ENCODE data around the gene TMEM18.
"Not testable (repeated sequence)": the region's sequence is repeated elsewhere in the genome, so short reads cannot be mapped to it uniquely, and the experiment has no call there.

Gene TMEM18

DNA sequence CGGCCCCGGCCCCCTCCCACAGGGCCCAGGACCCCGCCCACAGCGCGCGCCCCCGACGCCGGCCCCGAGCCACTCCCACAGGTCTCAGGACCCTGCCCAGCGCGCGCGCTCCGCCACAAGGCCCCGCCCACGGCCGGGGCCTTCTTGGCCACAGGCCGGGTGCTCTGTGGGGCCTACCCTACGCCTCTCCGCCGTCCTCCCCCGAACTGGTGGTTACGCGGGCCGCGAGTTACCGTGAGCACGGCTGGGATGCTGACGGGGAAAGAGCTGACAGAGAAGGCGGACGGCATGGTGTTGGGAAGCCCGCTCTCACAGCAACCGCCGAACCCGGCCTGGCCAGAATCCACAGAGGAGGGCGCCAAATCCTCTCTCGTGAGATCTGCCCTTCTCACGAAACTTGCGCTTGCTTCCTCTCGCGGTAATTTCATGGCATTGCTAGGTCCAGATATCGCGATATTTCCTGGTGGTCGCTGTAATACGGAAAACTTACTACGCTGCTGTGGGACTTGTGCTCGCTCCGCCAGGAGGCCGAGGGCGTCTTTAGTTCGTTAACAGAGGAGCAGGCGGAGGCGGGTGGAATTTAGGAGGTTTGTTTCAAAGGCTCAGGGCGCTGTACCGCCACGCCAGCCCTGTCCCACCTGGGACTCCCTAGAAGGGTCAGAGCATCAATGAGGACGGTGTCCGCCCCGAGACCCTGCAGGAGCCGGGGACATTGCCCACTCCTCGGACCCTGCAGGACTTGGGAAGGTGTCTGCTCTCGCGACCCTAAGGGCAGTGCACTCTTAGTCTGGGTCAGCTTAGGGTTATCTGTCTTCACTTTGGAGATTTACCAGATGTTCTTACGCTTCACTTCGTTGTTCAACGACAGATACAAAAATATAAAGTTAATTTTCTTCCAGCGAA, at the start of gene TMEM18:
TMEM18 (minus strand) TSS at position 351 of the 903 bp plus-strand sequence; CDS start at position 290, 61 bp downstream.
- peak; percentile 91 for DNase-seq

DNA sequence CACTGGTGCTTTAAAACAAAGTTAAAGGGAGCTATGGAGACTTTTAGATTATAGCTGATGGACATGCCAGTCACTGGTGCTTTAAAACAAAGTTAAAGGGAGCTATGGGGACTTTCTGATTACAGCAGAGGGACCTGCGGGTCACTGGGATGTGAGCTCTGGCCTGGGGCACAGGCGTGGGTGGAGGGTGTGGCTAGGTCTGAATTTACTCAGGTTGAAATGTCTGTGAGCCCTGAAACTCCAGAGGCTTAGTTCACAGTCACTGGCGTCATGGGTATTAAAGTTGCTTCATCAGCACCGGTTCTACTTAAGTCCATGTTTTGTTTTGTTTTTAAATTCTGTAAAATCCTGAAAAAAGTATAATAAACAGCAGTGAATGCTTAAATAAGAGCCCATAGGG, 49.0 kb upstream of the TMEM18 start:
- DNase-seq, result no peak

DNA sequence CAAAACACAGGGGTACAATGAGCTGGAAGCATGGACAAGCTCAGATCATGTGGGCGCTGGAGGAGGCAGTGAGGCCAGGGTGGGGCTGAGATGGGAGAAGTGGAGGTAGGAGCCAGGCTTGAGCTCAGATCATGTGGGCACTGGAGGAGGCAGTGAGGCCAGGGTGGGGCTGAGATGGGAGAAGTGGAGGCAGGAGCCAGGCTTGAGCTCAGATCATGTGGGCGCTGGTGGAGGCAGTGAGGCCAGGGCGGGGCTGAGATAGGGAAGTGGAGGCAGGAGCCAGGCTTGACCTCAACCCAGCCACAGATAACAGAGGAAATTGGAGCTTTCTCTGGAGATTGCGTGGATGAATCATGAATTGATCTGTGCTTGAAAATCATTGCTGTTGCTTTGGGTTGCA, 48.3 kb upstream of the TMEM18 start:
- DNase-seq, result no peak

DNA sequence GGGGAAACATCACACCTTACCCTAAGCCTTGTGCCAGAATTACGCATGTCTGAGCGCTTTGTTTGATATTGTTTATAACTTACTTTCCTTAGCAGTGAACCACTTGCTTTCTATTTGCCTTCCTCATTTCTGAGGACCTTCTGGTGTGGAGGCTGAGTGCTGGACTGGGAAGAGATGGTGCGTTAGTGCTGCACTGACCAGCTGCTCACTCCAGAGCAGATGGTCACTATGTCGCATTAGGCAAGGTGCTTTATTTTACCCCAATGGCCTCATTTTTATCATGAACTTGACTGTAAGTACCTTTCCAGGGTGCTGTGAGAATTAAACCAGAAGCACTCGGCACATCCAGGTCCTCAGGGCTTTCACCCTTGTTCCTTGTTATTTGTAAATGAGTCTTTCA, 46.6 kb upstream of the TMEM18 start:
- no peak for DNase-seq

DNA sequence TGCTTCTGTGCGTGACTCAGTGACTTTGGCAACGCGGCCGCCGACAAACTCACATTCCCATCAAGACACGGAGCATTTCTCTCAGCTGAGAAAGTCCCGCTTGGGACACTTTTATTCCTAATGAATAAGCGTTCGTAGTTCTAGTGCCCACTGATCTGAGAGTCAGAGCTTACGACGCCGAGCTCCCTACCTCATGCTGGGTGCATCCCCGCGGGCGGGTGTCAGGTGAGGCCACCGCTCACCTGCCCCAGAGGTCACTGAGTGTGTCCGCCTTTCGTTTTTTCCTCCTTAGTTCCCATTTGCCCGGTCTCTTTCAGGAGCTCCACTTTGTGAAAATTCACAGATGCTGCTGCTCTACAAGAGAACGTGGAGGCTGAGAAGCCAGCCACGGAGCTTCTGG, 43.6 kb upstream of the TMEM18 start:
- DNase-seq, result no peak

DNA sequence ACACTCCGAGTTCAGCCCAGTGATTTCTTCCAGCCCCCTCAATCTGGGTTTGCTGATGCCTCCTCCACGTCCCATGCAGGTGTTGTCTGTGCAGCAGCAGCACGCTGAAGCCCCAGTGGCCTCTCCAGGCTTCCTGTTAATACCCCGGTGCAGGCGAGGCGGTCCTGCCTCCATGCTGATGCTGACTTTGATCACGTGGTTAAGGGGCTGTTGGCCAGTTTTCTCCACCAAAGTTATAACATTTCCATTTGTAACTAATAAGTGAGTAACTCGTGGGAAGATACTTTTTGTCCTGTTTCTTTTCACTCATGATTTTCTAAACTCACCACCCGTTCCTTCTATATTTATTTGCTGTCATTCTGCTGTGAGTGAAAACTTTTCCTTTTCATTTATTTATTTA, 42.5 kb upstream of the TMEM18 start:
- no peak for DNase-seq

DNA sequence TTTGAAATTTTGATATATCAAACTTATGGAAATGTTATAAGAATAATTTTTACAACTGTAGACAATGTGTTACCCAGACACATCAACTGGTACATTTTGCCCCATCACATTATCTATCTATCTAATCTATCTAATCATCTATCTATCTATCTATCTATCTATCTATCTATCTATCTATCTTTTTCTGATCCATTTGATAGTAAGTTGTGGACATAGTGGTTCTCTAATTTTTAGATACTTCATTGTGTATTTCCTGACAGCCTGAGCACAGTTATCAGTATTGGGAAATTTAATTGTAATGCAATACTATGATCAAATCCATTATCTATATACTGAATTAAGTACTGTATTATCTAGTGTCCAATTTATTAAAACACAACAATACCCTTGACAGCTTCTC, 42.0 kb upstream of the TMEM18 start:
- no peak for DNase-seq

DNA sequence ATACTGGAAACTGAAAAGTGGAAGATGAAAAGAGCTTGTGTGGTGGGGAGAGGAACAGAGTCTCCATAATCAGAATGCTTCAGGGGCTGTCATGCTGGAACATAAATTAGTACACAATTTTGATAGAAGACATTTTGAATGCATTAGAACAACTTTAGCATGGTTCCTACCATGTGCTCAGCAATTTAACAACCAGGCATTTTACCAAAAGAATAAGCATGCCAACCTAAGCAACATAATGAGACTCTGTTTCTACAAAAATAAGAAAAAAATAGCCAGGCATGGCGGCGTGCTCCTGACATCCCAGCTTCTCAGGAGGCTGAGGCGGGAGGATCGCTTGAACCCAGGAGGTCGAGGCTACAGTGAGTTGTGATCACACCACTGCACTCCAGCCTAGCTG, 40.5 kb upstream of the TMEM18 start:
- DNase-seq, result no peak

DNA sequence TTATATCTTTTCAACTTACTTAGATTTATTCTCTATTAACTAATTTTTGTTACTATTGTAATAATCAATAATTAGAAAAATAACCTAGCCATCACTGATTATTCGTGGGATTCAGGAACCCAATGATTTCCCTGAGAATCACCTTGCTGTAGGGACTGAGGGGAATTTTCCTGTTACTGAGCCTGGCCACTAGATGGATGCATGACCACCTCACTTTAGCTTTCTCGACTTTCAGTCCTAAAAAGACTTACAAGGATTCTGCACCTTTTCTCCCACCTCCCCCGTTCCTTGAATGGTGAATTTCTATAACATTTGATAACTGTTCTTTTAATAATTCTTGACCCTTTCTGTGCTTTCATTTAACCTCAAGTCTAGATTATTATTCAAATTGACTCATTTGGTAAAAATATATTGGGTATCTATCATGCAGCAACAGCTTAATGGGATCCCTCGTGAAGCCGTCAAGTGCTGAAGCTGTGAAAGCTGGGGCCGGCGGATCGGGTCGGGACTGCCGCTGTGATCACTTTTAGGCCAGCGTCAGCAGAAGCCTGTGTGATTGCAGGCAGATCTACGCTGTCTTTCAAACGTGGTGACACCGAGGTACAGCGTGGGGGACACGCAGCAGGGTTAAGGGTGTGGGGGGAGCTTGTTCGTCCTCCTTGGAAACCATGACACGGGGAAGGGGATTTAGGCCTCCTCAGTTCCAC, 38.8 kb upstream of the TMEM18 start:
- no peak for DNase-seq

DNA sequence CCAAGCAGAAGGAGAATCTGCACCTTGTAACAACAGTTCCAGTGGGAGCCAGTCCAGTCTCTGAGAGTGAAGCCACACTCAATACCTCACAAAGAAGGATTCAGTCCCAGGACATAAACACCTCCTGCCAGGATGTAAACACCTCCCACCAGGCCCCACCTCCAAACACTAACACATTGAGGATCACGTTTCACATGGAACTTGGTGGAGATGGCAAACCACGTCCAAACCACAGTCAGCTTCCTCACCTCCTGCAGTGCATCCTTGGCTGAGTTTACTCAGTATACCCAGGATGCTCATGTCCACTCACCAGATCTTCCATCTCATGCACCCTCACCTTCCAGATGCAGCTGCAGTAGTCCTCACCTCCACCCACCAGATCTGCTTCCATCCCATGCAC, 37.8 kb upstream of the TMEM18 start:
- DNase-seq, result no peak

DNA sequence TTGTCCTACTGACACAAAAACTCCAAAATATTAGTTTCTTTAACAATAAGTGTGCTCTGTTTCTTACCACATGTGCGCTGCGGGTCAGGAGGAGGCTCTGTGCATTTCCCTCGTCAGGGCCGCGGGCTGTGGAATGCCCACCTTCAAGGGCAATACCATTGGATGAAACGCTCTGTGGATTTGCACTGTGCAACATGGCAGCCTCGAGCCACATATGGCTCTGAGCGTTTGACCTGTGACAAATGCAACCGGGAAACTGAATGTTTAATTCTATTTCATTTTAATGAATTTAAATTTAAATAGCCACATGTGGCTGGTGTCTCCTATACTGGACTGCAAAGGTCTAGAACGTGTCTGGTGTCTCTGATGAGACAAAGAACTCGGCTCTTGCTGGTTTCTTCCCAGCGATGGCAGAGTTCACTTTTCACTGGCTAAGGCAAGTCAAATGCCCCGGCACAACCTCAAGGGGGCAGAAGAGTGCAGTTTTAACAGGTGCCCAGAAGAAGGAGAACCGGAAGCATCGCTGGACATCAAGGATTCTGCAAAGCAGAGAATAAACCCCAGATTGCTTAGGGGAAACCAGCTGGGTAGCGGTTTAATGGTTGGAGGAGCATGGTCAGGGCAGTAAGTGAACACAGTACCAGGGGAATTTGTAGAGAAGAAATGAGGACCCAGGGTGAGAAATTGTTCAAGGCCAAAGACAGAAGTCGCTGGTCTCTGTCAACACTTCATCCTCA, 37.0 kb upstream of the TMEM18 start:
- DNase-seq, result no peak

DNA sequence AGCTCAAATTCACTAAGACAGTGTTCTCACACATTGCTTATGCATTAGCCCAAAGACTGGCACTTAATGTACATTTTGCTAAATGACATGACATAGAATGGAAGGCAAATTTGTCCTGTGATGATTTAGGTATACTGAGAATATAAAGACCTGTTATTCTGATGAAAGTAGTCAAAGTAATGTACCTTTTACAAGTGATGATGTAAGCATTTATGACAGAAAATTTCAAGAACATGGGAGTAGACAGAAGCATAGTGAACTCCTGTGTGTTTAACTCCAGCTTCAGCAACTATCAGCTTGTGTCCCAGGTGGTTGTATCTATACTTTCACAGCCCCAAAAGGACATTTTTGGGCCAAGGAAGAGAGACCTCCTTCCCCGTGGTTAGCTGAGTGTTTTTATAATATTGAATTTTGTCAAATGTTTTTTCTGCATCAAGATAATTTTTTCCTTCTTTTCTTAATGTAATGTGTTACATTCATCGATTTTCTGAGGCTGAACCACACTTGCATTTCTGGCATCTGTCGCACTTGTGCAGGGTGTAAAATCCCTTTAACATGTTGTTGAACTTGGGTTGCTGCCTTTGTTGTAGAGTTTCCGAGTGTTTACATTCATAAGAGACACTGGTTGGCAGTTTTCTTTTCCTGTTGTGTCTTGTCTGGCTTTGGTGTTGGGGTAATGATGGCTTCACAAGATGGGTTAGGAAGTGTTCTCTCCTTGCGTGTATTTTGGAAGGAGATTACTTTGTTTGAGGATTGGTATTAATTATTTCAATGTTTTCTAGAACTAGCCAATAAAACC, 33.9 kb upstream of the TMEM18 start:
- no peak for DNase-seq

DNA sequence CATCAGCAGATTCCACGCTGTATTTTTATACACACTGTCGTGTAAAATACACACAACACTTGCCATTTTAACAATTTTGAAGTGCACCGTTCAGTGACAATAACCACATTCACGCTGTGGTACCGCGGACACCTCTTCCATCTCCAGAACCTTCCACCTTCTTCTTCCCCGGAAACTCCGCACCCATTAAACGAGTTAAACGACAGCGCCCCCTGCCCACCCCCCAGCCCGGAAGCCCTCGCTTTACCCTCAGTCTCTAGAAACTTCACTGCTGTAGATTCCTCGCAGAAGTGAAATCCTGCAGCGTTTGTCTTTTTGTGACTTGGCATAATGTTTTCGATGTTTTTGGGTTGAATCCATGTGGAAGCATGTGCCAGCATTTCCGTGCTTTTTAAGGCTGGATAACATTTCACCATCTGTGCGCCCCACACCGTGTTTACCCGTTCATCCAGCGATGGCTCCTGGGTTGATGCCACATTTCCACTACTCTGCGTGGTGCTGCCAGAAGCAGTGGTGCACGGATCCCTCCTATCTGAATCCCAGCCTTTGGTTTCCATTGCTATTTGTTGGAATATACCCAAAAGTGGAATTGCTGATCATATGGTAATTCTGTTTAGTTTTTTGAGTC, 32.0 kb upstream of the TMEM18 start:
- no peak for DNase-seq

DNA sequence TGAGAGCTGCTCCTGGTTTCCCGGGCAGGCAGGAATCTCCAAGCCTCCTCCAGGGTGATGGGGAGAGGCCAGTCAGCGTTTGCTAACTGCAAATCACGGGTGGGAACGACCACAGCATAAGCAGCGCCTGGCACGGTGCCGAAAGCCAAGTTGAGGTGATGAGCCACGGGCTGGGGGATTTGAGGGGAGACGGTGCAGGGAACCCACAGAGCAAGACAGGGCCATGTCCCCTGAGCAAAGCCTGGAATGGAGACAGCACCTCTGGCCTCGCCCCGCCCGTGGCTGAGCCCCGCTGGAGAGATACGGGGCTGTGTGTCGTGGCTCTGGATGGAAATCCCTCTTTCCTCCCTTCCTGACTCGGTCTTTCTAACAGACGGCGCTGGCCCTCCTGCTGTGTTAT, 31.5 kb upstream of the TMEM18 start:
- DNase-seq, result no peak

DNA sequence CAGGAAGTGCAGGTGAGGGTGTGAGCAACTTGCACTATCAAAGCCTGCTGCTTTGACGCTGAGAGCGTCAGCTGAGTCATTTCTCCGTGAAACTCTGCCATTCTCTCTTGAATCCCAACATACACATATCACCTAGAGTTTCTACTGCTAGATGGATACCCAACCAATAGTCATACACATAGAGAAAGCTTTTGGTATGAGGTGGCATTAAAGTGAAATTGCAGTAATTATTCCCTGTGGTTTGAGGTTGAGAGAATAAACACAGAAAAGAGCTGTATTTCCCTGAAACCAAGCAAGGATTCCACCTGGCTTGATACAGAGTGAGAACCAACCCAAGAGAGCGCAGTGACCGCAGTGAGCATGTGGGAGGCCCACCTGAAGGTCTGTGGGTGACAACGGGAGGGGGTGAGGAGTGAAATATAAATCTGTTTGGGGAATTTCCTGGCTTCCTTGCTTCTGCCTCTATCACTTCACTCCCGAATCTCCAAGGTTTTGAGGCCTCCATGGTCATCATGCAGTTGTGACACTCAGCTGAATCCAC, 28.8 kb upstream of the TMEM18 start:
- DNase-seq, result no peak

DNA sequence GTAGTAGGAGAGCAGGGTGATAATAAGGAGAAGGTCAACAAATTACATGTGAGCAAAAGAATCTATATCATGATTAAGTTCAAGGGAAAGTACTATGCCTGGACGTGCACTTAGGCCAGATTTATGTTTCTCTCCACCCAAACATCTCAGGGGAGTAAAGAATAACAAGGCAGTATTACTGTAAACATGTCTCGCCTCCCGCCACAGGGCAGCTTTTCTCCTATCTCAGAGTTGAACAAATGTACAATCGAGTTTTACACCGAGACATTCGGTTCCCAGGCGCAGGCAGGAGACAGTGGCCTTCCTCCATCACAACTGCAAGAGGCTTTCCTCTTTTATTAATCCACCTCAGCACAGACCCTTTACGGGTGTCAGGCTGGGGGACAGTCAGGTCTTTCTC, 25.6 kb upstream of the TMEM18 start:
- not testable (repeated sequence) for DNase-seq

DNA sequence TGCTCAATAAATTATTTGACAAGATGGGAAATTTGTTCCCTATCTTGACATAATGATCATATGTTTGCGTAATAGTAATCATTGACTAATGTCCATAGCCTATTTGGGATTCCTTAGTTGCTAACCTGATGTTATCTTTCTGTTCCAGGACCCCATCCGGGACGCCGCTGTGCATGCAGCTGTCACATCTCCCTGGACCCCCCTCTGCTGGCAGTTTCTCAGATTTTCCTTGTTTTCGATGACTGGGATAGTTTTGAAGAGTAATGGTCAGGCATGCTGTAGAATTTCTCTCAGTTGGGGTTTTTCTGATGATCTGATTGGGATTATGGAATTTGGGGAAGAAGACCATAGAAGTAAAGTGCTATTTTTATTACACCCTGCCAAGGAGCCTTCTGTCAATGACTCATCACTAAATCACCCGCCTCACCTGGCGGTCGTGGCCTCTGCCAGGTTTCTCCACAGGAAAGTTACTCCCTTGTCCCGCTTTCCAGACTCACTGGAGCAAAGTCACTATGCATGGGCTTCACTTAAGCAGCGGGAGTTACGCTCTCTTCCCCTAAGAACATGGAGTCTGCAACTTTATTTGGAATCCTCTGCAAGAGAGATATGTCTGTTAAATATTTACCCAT, 19.9 kb upstream of the TMEM18 start:
- DNase-seq, result no peak

DNA sequence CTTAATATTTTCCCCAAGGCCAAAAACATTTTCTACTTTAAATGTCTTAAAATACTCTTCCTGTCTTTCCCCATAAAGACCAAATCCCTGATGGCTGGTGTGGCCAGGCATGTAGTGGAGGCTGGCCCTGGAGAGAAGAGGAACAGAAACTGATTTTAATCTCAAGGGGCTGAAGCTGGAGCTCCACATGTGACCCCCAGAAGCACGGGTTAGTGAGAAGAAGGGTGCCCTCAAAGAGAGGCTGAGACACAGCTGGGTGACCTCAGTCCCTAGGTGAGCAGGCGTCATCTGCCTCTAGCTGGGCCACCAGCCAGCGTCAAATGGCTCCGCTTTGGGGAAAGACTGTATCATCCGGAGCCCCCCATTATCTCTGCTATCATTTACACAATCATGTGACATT, 19.3 kb upstream of the TMEM18 start:
- DNase-seq, result no peak

DNA sequence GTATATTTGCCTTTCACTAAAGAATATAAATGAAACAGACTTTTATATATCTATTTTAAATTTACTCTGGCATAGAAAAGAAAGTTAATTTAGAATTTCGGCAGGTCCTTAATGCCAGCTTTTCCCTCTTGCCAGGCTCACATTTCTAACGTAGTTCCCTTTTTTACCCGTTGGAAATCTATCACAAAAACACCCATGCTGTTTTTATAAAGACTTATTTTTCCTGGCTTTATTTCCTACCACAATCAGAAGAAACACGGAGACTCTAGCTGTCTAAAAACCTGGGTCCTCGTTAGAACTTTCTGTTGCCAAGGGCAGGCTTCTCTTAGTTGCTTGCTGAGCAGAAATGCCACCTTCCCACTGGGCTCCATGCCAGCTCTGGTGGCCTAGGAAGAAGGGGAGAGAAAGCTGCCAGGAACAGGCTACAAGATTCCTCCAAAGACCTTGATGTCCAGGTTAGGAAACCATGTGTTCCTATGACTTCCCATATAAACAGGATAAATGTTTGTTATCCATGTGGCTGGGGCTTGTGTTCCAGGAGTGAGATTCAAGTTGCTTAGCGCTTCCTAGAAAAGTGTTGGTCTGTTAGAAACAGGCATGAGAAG, 17.8 kb upstream of the TMEM18 start:
- DNase-seq, result no peak

DNA sequence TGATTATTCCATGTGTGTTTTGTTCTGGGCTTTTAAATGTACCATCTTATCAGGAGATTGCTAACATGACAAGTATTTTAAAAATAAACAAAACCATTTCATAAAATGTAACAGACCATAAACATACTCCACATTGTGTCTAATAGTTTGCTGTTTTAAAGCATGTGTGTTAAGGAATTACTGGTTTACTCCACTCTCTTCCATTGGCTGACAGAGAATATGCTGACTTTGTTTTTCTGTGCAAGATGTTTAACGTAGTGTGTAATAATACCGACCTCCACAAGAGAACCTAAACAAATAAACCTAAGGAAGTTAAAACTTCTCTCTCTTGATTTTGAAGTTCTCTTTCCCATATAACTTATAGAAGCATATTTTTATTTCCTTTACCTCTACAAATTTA, 17.0 kb upstream of the TMEM18 start:
- no peak for DNase-seq

DNA sequence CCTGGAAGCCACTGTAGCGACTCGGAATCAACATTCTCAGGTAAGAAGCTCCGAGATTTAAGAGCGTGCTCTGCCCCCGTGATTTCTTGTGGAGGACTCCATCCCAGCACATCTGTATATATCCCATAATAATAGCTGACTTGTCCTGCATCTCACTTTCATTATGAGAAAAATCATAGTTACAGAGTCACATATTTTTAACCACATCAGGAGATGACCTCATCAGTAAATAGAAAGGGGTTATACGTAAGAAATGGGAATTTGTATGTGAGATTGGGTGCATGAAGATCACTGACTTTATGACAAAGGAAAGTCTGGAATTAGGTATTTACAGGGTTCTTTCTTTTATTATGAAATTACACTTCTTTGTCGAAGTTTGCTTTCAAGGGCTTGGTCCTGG, 16.4 kb upstream of the TMEM18 start:
- DNase-seq, result no peak
